ENCODE results near the gene LPP.

The LPP gene

GRCh38 chr3:188390775-188391443, 237.0 kb downstream of the LPP start:
- no peak overlapping the region for H3K9ac ChIP-seq (ENCODE audit: low read length)
- H3K9me3 ChIP-seq (ENCODE audit: insufficient read depth, low read length) = no peaks in the 10 kb centered on the region
- no peaks in the 10 kb centered on the region for H3F3A ChIP-seq (ENCODE audit: insufficient read depth)
- no peak overlapping the region for H3K4me3 ChIP-seq (ENCODE audit: insufficient read depth, low read length, poor library complexity, severe bottlenecking)
- H3K36me3 ChIP-seq (ENCODE audit: low read length) = no peaks in the 10 kb centered on the region
- H2AFZ ChIP-seq (ENCODE audit: low read depth, low read length, severe bottlenecking) = no peak overlapping the region
- H3K79me2 ChIP-seq (ENCODE audit: insufficient read depth, low read length) = no peaks in the 10 kb centered on the region
- peak overlapping the region; percentile 41 for H3K4me2 ChIP-seq (ENCODE audit: low read depth, low read length, poor library complexity, severe bottlenecking)
- no peak for TF ChIP-seq EZH2phosphoT487 (conservative IDR thresholded peaks at IDR 0.05; ENCODE audit: low read length)
- H3K27ac ChIP-seq (ENCODE audit: low read depth, low read length) = no peak overlapping the region
- no peaks in the 10 kb centered on the region for H3K9me2 ChIP-seq (replicated peaks; ENCODE audit: insufficient read depth, low read length)
- no peaks in the 10 kb centered on the region for H3K27me3 ChIP-seq (ENCODE audit: low read length)
- H4K20me1 ChIP-seq (ENCODE audit: low read depth, low read length) = no peaks in the 10 kb centered on the region

- Histone ChIP-seq H3K36me3 (ENCODE audit: low read length) (no peaks in the 10 kb centered on the region), H3F3A (ENCODE audit: insufficient read depth) (no peaks in the 10 kb centered on the region), H3K27ac (ENCODE audit: low read depth, low read length) (no peak overlapping the region), H3K27me3 (ENCODE audit: low read length) (no peaks in the 10 kb centered on the region), H3K4me3 (ENCODE audit: insufficient read depth, low read length, poor library complexity, severe bottlenecking) (no peak overlapping the region), H4K20me1 (ENCODE audit: low read depth, low read length) (no peaks in the 10 kb centered on the region), H3K9me2 (replicated peaks; ENCODE audit: insufficient read depth, low read length) (no peaks in the 10 kb centered on the region), H3K9ac (ENCODE audit: low read length) (no peak overlapping the region), H3K79me2 (ENCODE audit: insufficient read depth, low read length) (no peaks in the 10 kb centered on the region), H2AFZ (ENCODE audit: low read depth, low read length, severe bottlenecking) (no peak overlapping the region), H3K4me2 (ENCODE audit: low read depth, low read length, poor library complexity, severe bottlenecking) (no peak overlapping the region), H3K9me3 (ENCODE audit: insufficient read depth, low read length) (no peaks in the 10 kb centered on the region)
- TF ChIP-seq EZH2phosphoT487 (conservative IDR thresholded peaks at IDR 0.05; ENCODE audit: low read length) = no peak
- no peak for TF ChIP-seq CTCF (IDR thresholded peaks at IDR 0.05; ENCODE audit: insufficient read depth, low read length, poor library complexity, severe bottlenecking)
Measured at GRCh38 chr3:188391592-188391991, 237.6 kb downstream of the LPP start.

GRCh38 chr3:188392076-188392475, 238.1 kb downstream of the LPP start:
- no peak for TF ChIP-seq EZH2phosphoT487 (conservative IDR thresholded peaks at IDR 0.05; ENCODE audit: low read length)
- TF ChIP-seq CTCF (IDR thresholded peaks at IDR 0.05; ENCODE audit: insufficient read depth, low read length, poor library complexity, severe bottlenecking) = no peak
- no peaks in the 10 kb centered on the region for H3K9me3 ChIP-seq (ENCODE audit: insufficient read depth, low read length)
- no peaks in the 10 kb centered on the region for H3F3A ChIP-seq (ENCODE audit: insufficient read depth)
- no peaks in the 10 kb centered on the region for H3K27me3 ChIP-seq (ENCODE audit: low read length)
- no peaks in the 10 kb centered on the region for H3K36me3 ChIP-seq (ENCODE audit: low read length)
- no peak overlapping the region for H3K4me3 ChIP-seq (ENCODE audit: insufficient read depth, low read length, poor library complexity, severe bottlenecking)
- no peaks in the 10 kb centered on the region for H4K20me1 ChIP-seq (ENCODE audit: low read depth, low read length)
- H2AFZ ChIP-seq (ENCODE audit: low read depth, low read length, severe bottlenecking) = no peak overlapping the region
- H3K9ac ChIP-seq (ENCODE audit: low read length) = no peak overlapping the region
- no peaks in the 10 kb centered on the region for H3K79me2 ChIP-seq (ENCODE audit: insufficient read depth, low read length)
- no peak overlapping the region for H3K27ac ChIP-seq (ENCODE audit: low read depth, low read length)
- H3K4me2 ChIP-seq (ENCODE audit: low read depth, low read length, poor library complexity, severe bottlenecking) = no peak overlapping the region
- no peaks in the 10 kb centered on the region for H3K9me2 ChIP-seq (replicated peaks; ENCODE audit: insufficient read depth, low read length)

GRCh38 chr3:188394623-188395022, 240.7 kb downstream of the LPP start:
- no peak overlapping the region for H3K4me3 ChIP-seq (ENCODE audit: insufficient read depth, low read length, poor library complexity, severe bottlenecking)
- no peak overlapping the region for H3K9ac ChIP-seq (ENCODE audit: low read length)
- no peak overlapping the region for H2AFZ ChIP-seq (ENCODE audit: low read depth, low read length, severe bottlenecking)
- no peaks in the 10 kb centered on the region for H3F3A ChIP-seq (ENCODE audit: insufficient read depth)
- no peaks in the 10 kb centered on the region for H3K27me3 ChIP-seq (ENCODE audit: low read length)
- H3K36me3 ChIP-seq (ENCODE audit: low read length) = no peaks in the 10 kb centered on the region
- no peaks in the 10 kb centered on the region for H4K20me1 ChIP-seq (ENCODE audit: low read depth, low read length)
- no peak overlapping the region for H3K27ac ChIP-seq (ENCODE audit: low read depth, low read length)
- H3K9me2 ChIP-seq (replicated peaks; ENCODE audit: insufficient read depth, low read length) = no peaks in the 10 kb centered on the region
- no peak overlapping the region for H3K4me2 ChIP-seq (ENCODE audit: low read depth, low read length, poor library complexity, severe bottlenecking)
- no peaks in the 10 kb centered on the region for H3K9me3 ChIP-seq (ENCODE audit: insufficient read depth, low read length)
- TF ChIP-seq EZH2phosphoT487 (conservative IDR thresholded peaks at IDR 0.05; ENCODE audit: low read length) (no peak), CTCF (IDR thresholded peaks at IDR 0.05; ENCODE audit: insufficient read depth, low read length, poor library complexity, severe bottlenecking) (no peak)
- no peaks in the 10 kb centered on the region for H3K79me2 ChIP-seq (ENCODE audit: insufficient read depth, low read length)

Measured in SU-DHL-6 (cell line).